GM20000 (cell line): ENCODE results near the gene CSMD2.

Experiments
- DNase-seq: peaks from one replicate; pipeline ENCODE4 v3.0.0; 2012; ENCODE audit warnings: low spot score
- TF ChIP-seq, protein P1 (sequence below): IDR thresholded peaks from 2 replicates; pipeline ENCODE4 v1.5.1; 2012; ENCODE audit warnings: mild to moderate bottlenecking, control low read depth; ENCODE audit errors: extremely low read depth, missing control alignments

CSMD2 gene

DNA sequence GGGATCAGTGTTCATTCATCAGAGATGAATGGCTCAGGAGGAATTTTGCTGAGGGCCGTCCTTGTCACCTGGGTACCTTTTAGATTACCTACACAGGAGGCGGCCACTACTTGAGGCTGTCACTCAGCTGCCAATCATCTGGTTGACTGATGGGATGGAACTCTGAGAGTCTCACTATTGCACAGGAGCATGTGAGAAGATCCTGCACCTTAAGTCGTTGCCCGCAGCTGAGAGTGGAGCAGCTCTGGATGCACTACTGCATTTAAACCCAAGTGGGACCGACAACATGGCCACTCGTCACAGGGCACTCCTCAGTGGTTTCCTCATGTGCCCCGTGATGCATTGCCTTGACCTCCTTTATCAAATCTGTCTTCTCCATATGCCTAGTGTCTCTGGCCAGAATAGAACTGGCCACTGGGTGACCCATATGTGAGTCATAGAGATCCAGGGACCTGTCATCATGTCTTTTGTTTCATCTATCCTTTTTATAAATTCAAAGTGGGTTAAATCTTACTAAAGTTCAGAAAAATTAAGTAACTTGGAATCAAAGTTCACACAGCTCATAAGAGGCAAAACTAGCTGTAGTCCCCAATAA, 527.1 kb downstream of the CSMD2 start:
- TF ChIP-seq, protein P1, sequence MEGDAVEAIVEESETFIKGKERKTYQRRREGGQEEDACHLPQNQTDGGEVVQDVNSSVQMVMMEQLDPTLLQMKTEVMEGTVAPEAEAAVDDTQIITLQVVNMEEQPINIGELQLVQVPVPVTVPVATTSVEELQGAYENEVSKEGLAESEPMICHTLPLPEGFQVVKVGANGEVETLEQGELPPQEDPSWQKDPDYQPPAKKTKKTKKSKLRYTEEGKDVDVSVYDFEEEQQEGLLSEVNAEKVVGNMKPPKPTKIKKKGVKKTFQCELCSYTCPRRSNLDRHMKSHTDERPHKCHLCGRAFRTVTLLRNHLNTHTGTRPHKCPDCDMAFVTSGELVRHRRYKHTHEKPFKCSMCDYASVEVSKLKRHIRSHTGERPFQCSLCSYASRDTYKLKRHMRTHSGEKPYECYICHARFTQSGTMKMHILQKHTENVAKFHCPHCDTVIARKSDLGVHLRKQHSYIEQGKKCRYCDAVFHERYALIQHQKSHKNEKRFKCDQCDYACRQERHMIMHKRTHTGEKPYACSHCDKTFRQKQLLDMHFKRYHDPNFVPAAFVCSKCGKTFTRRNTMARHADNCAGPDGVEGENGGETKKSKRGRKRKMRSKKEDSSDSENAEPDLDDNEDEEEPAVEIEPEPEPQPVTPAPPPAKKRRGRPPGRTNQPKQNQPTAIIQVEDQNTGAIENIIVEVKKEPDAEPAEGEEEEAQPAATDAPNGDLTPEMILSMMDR = no peak
- no peak for DNase-seq

DNA sequence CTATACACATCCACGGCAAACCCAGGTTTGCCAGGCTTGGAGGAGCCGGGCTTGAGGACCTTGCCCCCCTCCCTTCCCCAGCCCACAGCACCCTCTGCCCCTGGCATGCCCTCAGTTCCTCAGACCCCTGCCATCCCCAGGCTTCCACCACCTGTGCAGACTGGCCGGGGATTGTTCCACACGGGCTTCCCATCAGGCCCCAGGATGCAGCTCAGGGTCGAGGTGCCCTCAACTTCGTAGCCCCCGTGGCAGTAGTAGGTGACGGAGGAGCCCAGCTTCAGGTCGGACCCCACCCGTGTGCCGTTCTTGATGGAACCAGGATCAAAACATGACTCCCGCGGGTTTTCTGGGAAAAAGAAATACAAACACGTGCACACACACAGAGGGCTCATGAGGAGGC, 528.8 kb downstream of the CSMD2 start:
- DNase-seq = no peak
- TF ChIP-seq, protein P1 = no peak

DNA sequence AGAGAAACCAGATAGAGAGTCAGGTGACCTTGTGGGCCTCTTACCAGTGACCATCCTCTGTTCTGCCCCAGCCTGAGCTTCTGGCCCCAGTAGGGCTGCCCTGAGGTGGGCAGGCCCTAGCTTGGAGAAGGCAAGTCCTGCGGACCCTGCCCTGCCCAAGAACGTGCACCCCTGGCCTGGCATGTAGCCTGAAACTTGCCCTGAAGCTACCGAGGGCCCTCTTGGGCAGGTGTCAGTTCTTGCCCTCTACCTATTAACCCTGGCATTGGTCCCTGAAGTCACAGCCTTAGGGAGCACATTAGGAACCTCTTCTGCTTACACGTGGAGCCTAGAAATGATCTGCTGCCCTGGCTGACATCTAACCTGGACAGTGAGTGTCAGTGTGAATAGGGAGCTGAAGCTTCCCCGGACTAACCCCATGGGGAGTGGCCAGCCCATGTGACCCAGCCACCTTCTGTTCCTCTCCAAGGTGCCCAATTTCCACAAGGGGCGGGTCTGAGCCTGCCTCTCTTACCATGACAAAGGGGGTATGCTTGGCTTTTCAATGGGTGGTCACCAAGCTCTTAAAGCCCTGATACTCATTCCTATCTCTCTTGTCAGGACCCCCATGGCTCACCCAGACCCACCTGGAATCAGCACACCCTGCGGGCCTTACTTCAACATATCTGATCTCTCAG, 529.6 kb downstream of the CSMD2 start:
- DNase-seq = no peak
- TF ChIP-seq, protein P1 = no peak

DNA sequence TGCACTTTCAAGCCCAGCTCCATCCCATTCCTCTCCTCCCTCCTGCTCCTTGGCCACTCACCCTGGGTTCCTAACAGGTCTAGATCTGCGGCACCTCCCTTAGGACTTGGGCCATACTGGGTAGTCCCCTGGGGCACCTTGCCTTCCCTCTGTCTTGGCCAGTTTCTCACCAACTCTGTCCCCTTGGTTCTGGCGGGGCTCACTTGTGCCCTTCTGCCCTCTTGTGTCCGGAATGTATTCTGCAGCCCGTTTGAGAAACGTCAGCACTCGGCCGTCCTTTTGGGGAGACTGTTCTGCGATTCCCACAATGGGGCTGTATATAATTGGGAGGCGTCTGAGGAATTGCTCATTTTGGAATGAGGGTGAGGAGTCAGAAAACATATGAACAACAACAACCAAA, 530.2 kb downstream of the CSMD2 start:
- TF ChIP-seq, protein P1 = peak; percentile 60
- DNase-seq = peak; percentile 49

DNA sequence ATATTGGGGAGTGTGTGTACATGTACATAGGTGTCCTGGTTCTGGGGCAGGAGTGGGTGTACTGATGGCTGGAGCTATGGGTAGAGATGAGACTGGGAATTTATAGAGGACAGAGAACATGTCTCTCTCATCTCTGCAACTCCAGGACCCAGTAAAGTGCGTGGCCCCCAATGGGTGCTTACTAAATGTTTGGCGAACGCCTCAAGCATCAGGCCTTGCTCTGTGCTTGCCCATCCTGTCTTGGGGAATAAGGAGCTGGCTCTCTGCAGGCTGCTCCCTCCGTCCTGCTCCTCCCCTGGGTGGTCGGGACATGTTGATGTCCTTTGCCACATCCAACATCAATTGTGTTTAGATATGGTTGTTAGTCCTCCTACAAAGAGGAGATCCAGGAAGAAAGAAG, 530.9 kb downstream of the CSMD2 start:
- TF ChIP-seq, protein P1 = no peak

DNA sequence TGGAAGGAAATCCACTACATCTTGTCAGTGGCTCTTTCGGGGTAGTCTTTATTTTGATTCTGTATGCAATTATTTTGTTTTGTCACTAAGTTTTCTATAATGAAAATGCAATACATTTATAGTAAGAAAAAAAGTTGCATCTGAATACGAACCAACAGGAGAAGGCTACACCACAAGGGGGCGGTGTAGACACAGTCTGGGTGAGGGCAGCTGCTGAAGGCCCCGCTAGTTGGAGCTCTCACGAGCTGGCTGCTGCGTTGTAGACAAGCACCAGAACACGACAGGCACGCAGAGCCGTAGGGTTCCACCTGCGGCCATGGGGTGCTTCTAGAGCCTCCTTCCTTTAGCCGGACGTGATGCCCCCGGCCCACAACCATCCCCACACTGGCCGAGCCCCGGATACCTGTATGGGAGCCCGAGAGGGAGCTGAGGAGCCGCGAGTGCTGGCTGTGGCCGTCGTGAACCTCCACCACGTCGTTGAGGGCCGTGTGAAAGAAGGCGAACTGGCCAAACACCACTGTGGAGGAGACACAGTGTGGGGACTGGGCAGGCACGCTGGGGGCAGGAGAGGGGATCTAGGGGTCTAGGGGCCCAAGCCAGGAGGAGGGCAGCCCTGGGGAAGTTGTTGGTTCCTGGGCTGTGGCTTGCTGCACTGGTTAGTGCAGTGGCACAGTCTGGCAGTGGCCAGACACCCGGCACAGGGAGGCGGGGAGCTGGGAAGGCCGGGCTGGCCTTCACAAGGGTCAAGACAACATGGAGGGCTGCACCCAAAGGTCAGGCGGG, 531.8 kb downstream of the CSMD2 start:
- TF ChIP-seq, protein P1 = peak; percentile 99
- peak; percentile 82 for DNase-seq

More for the DNA sequence above, 530.9 kb downstream of the CSMD2 start:
- no peak for DNase-seq

DNA sequence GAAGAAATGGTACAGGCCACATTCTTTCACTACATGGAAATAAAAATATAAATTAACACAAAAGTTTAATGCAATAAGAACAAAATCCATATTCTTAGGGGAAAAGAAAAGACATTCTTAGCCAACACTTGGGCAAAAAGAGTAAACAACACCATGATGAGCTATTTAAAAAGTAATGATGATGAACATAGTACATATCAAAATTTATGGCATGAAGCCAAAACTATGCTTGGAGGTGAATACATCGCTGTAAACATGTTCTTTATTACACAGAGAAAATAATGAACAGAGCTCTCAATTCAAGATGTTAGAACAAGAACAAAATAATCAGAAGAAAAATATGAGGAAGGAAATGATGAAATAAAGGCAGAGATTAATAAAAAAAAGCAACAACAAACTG, 534.3 kb downstream of the CSMD2 start:
- TF ChIP-seq, protein P1 = no peak
- no peak for DNase-seq
